HG03442 (cell line): ENCODE measurements around the gene ATP6V1G3.
"Not testable (repeated sequence)": the region's sequence is repeated elsewhere in the genome, so short reads cannot be mapped to it uniquely, and the experiment has no call there.

Experiments
- ATAC-seq: cut with Tn5 transposase; IDR thresholded peaks from one replicate; pipeline ENCODE4 v1.9.1; 2021; ENCODE audit warnings: mild to moderate bottlenecking, moderate library complexity; ENCODE audit not compliant: unreplicated experiment

The ATP6V1G3 gene

GRCh38 chr1:198543670-198544260 lies 3.3 kb upstream of the ATP6V1G3 start:
- ATAC-seq = peak; percentile 91

GRCh38 chr1:198542632-198543031 lies 2.2 kb upstream of the ATP6V1G3 start:
- no peak for ATAC-seq

- no peak for ATAC-seq
Observed at GRCh38 chr1:198541737-198542136, 1.3 kb upstream of the ATP6V1G3 start.

- ATAC-seq = no peak
Observed at GRCh38 chr1:198538579-198539364, 1.7 kb downstream of the ATP6V1G3 start.

GRCh38 chr1:198535631-198536030 lies 4.8 kb downstream of the ATP6V1G3 start:
- ATAC-seq = no peak

- ATAC-seq = no peak
Observed at GRCh38 chr1:198534548-198535418, 5.7 kb downstream of the ATP6V1G3 start.

- ATAC-seq = no peak
Observed at GRCh38 chr1:198531891-198532290, 8.6 kb downstream of the ATP6V1G3 start.

- no peak for ATAC-seq
Observed at GRCh38 chr1:198530953-198531352, 9.5 kb downstream of the ATP6V1G3 start.

- no peak for ATAC-seq
Observed at GRCh38 chr1:198529414-198529813, 11.1 kb downstream of the ATP6V1G3 start.

GRCh38 chr1:198528364-198528763 lies 12.1 kb downstream of the ATP6V1G3 start:
- no peak for ATAC-seq

- no peak for ATAC-seq
Observed at GRCh38 chr1:198524556-198524955, 15.9 kb downstream of the ATP6V1G3 start.

GRCh38 chr1:198524127-198524526 lies 16.4 kb downstream of the ATP6V1G3 start:
- ATAC-seq = not testable (repeated sequence)

GRCh38 chr1:198523182-198523950 lies 17.1 kb downstream of the ATP6V1G3 start:
- ATAC-seq = no peak

- ATAC-seq = peak; percentile 91
Observed at GRCh38 chr1:198520524-198521254, 19.8 kb downstream of the ATP6V1G3 start.

- no peak for ATAC-seq
Observed at GRCh38 chr1:198519639-198520501, 20.6 kb downstream of the ATP6V1G3 start.

GRCh38 chr1:198517623-198518199 lies 22.8 kb downstream of the ATP6V1G3 start:
- no peak for ATAC-seq

GRCh38 chr1:198500096-198500495 lies 40.4 kb downstream of the ATP6V1G3 start:
- no peak for ATAC-seq

GRCh38 chr1:198499588-198499987 lies 40.9 kb downstream of the ATP6V1G3 start:
- ATAC-seq = no peak

- ATAC-seq = no peak
Observed at GRCh38 chr1:198498881-198499280, 41.6 kb downstream of the ATP6V1G3 start.
